ENCODE results near the gene TMEM198.

DNA sequence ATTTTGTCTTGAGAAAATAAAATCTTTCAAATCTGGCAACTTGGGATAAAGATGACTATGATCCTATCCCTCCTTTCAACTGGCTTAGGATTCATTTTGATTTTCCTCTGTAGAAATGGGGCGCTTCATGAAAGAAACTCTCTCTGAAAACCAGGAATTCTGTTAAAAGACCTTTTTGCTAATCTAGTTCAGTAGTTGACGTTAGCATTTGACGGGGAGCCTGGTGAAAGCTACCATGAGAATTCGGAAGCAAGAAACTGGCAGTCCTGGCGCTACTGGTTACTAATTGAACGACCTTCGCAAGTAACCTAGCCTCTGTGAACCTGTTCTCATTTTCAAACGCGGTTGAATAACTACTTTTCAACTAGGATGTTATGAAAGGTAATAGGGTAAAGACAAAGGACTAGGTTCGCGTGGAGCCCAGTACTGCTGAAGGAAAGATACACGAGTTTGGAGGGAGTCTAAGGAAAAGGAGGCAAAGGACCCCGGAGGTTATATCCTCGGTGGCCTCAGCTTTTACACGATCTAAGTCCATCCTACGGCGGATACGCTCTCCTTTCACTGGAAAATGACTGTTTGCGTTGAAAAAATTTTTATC lies 53.2 kb downstream of the TMEM198 start:
- TF ChIP-seq POLR2A (IDR thresholded peaks at IDR 0.05; ENCODE audit: low read depth, low read length): no peak
- no peak for TF ChIP-seq TAF1 (IDR thresholded peaks at IDR 0.05; ENCODE audit: low read depth, low read length)
- no peak for TF ChIP-seq POLR2AphosphoS5 (IDR thresholded peaks at IDR 0.05; ENCODE audit: low read depth, low read length)

All from GM12891 (cell line).